C4-2B (cell line): ENCODE data around the gene SPHKAP.

Experiments
- CTCF ChIP-seq: fragments of 450-650 bp; conservative IDR thresholded peaks from 2 replicates; pipeline ENCODE4 v1.5.1; 2017; ENCODE audit warnings: mild to moderate bottlenecking
- ZFX ChIP-seq: fragments of 450-650 bp; IDR thresholded peaks from 2 replicates; pipeline ENCODE4 v1.6.1; 2017

GRCh38 chr2:228063558-228063957 is 117.9 kb downstream of the SPHKAP start:
- TF ChIP-seq CTCF (no peak), ZFX (no peak)
